B cell (primary cell): ENCODE data around the gene LCE3A. TPM values are rescaled to one million over a fixed set of nuclear protein-coding genes. Genes with fewer than 3 reads are reported as not detected.

Experiments
- ATAC-seq: fragments of 200-7000 bp; cut with Tn5 transposase; one replicate; pipeline ENCODE4 v1.10.0; 2021; ENCODE audit warnings: low read depth, mild to moderate bottlenecking, moderate number of reproducible peaks, moderate library complexity
- CTCF ChIA-PET: fragments of 350-600 bp; sonication (Branson Sonifier 250); formaldehyde crosslinking; loops from one replicate; lab custom pipeline; 2021; ENCODE audit warnings: antibody characterized with exemption, inconsistent platforms; lab: Charles Lee
- POLR2A ChIA-PET: fragments of 350-600 bp; sonication (Branson Sonifier 250); formaldehyde crosslinking; loops from one replicate; lab custom pipeline; 2021; ENCODE audit warnings: antibody characterized with exemption; lab: Charles Lee
- DNase-seq: peaks from one replicate; pipeline ENCODE4 v3.0.0; 2013
- H2AFZ ChIP-seq: 2 replicates; pipeline ENCODE4 v1.6.1; 2012; ENCODE audit warnings: mild to moderate bottlenecking, low read depth, low read length; ENCODE audit not compliant: insufficient read depth, poor library complexity, severe bottlenecking
- H3K27ac ChIP-seq, 2 donors: 1 replicate in 1 of 2; 2 replicates in 1 of 2; pipeline ENCODE4 v1.5.1; 2012 to 2013; ENCODE audit warnings: low read length in 2 of 2, mild to moderate bottlenecking in 2 of 2, moderate library complexity in 1 of 2
- H3K27me3 ChIP-seq, 4 experiments: fragments of 200-600 bp in 1 of 4; sonication (generic) in 1 of 4; replicated peaks in 1 of 4; 1 replicate in 2 of 4; 2 replicates in 2 of 4; pipeline versions ENCODE4 v1.6.1 to v1.7.0; 2013 to 2016; ENCODE audit warnings: low read length in 3 of 4, mild to moderate bottlenecking in 2 of 4, mixed read lengths in 1 of 4, moderate library complexity in 1 of 4; ENCODE audit not compliant: insufficient read depth in 4 of 4, control insufficient read depth in 3 of 4; ENCODE audit errors: control extremely low read depth in 1 of 4
- H3K36me3 ChIP-seq, 2 experiments: replicated peaks in 1 of 2; 1 replicate in 1 of 2; 2 replicates in 1 of 2; pipeline versions ENCODE4 v1.6.1 to v1.7.1; 2013; ENCODE audit warnings: low read length in 1 of 2; ENCODE audit not compliant: insufficient read depth in 2 of 2, control insufficient read depth in 1 of 2; ENCODE audit errors: control extremely low read depth in 1 of 2, extremely low read depth in 1 of 2
- H3K4me1 ChIP-seq, 2 donors: fragments of 200-600 bp in 1 of 2; sonication (generic) in 1 of 2; 1 replicate in 1 of 2; 2 replicates in 1 of 2; pipeline versions ENCODE4 v1.5.1 to v1.6.1; 2013 to 2017; ENCODE audit warnings: low read length in 2 of 2; ENCODE audit not compliant: control insufficient read depth in 2 of 2, insufficient read depth in 2 of 2
- H3K4me2 ChIP-seq: replicated peaks from 2 replicates; pipeline ENCODE3; 2012; ENCODE audit warnings: mild to moderate bottlenecking, low read depth, low read length; ENCODE audit not compliant: poor library complexity, severe bottlenecking
- H3K4me3 ChIP-seq, 5 experiments: fragments of 200-600 bp in 1 of 5; sonication (generic) in 1 of 5; 1 replicate in 3 of 5; 2 replicates in 2 of 5; pipeline versions ENCODE4 v1.5.1 to v1.7.0; 2011 to 2016; ENCODE audit warnings: low read length in 4 of 5, mild to moderate bottlenecking in 4 of 5, low read depth in 2 of 5, control low read depth in 1 of 5, moderate library complexity in 1 of 5; ENCODE audit not compliant: insufficient read depth in 1 of 5; ENCODE audit errors: control extremely low read depth in 1 of 5, extremely low read depth in 1 of 5
- H3K79me2 ChIP-seq: fragments of 200-600 bp; sonication (generic); one replicate; pipeline ENCODE4 v1.6.0; 2016; ENCODE audit warnings: low read length; ENCODE audit not compliant: control insufficient read depth, insufficient read depth
- H3K9ac ChIP-seq: fragments of 200-600 bp; sonication (generic); 2 replicates; pipeline ENCODE4 v1.6.1; 2017; ENCODE audit warnings: mild to moderate bottlenecking, low read length, moderate library complexity
- H3K9me3 ChIP-seq, 3 donors: one replicate each; pipeline versions ENCODE4 v1.6.1 to v1.7.1; 2013; ENCODE audit warnings: low read length in 2 of 3; ENCODE audit not compliant: control insufficient read depth in 2 of 3, insufficient read depth in 1 of 3; ENCODE audit errors: control extremely low read depth in 1 of 3
- H4K20me1 ChIP-seq: 2 replicates; pipeline ENCODE4 v1.6.0; 2012; ENCODE audit warnings: mild to moderate bottlenecking, low read length; ENCODE audit not compliant: insufficient read depth, control insufficient read depth, poor library complexity, severe bottlenecking
- H3K27ac Mint-ChIP-seq: one replicate; pipeline ENCODE4 v1.8.0; 2021; ENCODE audit warnings: mixed read lengths
- H3K27me3 Mint-ChIP-seq: one replicate; pipeline ENCODE4 v1.8.0; 2021; ENCODE audit warnings: mixed read lengths
- H3K4me1 Mint-ChIP-seq: one replicate; pipeline ENCODE4 v1.8.0; 2021; ENCODE audit warnings: mixed read lengths
- H3K4me3 Mint-ChIP-seq: one replicate; pipeline ENCODE4 v1.8.0; 2021; ENCODE audit warnings: mixed read lengths
- H3K9me3 Mint-ChIP-seq: one replicate; pipeline ENCODE4 v1.8.0; 2022; ENCODE audit warnings: mixed read lengths; ENCODE audit not compliant: insufficient read depth
- EZH2 ChIP-seq: IDR thresholded peaks from 2 replicates; pipeline ENCODE4 v1.6.1; 2012; ENCODE audit warnings: borderline replicate concordance, low read depth, mild to moderate bottlenecking, moderate library complexity, low read length; ENCODE audit not compliant: insufficient read depth, poor library complexity, severe bottlenecking
- WGBS: methylation state at CpG from one replicate; pipeline ENCODE4 v1.1.5; 2013; ENCODE audit warnings: missing lambda C conversion rate; ENCODE audit not compliant: insufficient coverage; 5-methylcytosine and 5-hydroxymethylcytosine counted together
- intact Hi-C: fragments of 100-400 bp; cut with micrococcal nuclease; formaldehyde crosslinking; loops from one replicate; pipeline ENCODE4 v1.10.0; 2022
- polyA plus RNA-seq: library from polyadenylated mRNA; depleted of rRNA; stranded (reverse); fragments of >200 nt; gene quantifications from 2 replicates; pipeline ENCODE4 v1.2.3, GENCODE V29; 2012
- total RNA-seq, 2 donors: library from RNA; stranded (reverse); fragments of 120-200 nt in 1 of 2; gene quantifications; 1 replicate in 1 of 2; 2 replicates in 1 of 2; pipeline versions ENCODE4 v1.2.3 to v1.2.4, GENCODE V29; 2013 to 2022
- TF ChIP-seq, protein P1 (sequence below): fragments of 200-600 bp; IDR thresholded peaks from one replicate; pipeline ENCODE4 v1.8.0; 2022; ENCODE audit warnings: antibody characterized with exemption, mild to moderate bottlenecking

The LCE3A gene
- total and polyA plus RNA-seq, 2 donors (not counting 1 experiment from before 2014, with no cell fraction given), result not detected

DNA sequence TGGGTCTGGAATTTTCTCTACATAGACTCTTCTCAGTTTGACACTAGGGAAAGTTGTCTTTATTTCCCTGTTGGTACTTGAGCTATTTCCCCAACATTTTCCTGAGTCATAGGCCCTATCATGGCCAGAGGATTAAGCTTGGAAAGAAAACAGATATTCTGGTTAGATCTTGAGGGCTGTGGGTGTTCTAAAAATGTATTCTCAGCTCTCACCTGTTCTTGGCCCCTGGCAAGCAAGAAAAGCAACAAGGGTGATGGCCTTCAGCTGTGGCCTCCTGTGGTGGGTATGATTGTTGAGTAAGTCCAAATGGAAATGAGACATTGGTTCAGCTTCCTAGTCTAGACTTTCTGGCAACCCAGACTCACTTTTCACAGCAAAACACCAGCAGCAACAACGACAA is 17.4 kb upstream of the LCE3A start:
- H4K20me1 ChIP-seq, result no peaks in the 10 kb centered on the region
- H3K36me3 ChIP-seq, result no peaks in the 10 kb centered on the region
- no peaks in the 10 kb centered on the region for H3K27me3 ChIP-seq
- H3K27ac ChIP-seq, result no peak overlapping the region
- H3K79me2 ChIP-seq, result no peaks in the 10 kb centered on the region
- H3K4me3 Mint-ChIP-seq, result no peak overlapping the region
- H3K27ac Mint-ChIP-seq, result no peak overlapping the region
- TF ChIP-seq, protein P1, sequence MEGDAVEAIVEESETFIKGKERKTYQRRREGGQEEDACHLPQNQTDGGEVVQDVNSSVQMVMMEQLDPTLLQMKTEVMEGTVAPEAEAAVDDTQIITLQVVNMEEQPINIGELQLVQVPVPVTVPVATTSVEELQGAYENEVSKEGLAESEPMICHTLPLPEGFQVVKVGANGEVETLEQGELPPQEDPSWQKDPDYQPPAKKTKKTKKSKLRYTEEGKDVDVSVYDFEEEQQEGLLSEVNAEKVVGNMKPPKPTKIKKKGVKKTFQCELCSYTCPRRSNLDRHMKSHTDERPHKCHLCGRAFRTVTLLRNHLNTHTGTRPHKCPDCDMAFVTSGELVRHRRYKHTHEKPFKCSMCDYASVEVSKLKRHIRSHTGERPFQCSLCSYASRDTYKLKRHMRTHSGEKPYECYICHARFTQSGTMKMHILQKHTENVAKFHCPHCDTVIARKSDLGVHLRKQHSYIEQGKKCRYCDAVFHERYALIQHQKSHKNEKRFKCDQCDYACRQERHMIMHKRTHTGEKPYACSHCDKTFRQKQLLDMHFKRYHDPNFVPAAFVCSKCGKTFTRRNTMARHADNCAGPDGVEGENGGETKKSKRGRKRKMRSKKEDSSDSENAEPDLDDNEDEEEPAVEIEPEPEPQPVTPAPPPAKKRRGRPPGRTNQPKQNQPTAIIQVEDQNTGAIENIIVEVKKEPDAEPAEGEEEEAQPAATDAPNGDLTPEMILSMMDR, result no peak
- TF ChIP-seq EZH2, result no peak
- intact Hi-C loops, result no loop called here
- ChIA-PET CTCF (interaction anchor here (1.7 kb wide), 1 partner anchor 12 kb away, joined by 3 read pairs; no protein-coding TSS in a partner anchor), POLR2A (no interaction called here)
- no peaks in the 10 kb centered on the region for H3K4me1 ChIP-seq
- H3K4me2 ChIP-seq, result no peak overlapping the region
- WGBS, result no CpG with 5 or more reads among the region's 1 CpG
- peaks cover under 1% of the 10 kb centered on the region for H3K9me3 Mint-ChIP-seq
- ATAC-seq (no peak), DNase-seq (no peak)
- H2AFZ ChIP-seq, result no peak overlapping the region
- no peak overlapping the region for H3K4me3 ChIP-seq
- H3K4me1 Mint-ChIP-seq, result no peaks in the 10 kb centered on the region
- H3K27me3 Mint-ChIP-seq, result peaks cover 23% of the 10 kb centered on the region
- no peak overlapping the region for H3K9ac ChIP-seq
- H3K9me3 ChIP-seq, result no peaks in the 10 kb centered on the region

DNA sequence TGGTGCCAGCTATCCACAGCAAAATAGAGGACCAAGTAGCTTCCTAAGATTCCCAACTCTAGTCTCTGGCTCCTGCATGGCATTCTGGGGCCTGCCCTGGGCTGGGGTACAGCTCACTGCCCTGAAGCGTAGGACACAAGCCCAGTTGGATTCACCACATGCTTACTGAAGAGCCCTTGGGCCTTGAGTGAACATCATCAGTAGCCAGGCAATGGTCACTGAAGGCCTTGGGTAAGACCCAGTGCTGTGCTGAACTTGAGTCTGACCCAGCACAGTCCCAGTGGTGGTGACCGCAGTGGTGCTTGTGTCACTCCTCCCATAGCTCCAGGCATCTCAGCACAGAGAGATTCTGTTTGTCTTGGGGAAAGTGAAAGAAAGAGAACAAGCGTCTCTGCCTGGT is 7.7 kb upstream of the LCE3A start:
- POLR2A ChIA-PET, result no interaction called here
- TF ChIP-seq, protein P1, result no peak
- no peak for TF ChIP-seq EZH2
- H3K4me3 ChIP-seq, result no peak overlapping the region
- no peak for DNase-seq
- H3K27ac Mint-ChIP-seq, result no peak overlapping the region
- CTCF ChIA-PET, result interaction anchor here (0.9 kb wide), 1 partner anchor 9 kb away, joined by 3 read pairs; no protein-coding TSS in a partner anchor
- H3K4me1 ChIP-seq, result no peaks in the 10 kb centered on the region
- no peaks in the 10 kb centered on the region for H3K4me1 Mint-ChIP-seq
- H3K36me3 ChIP-seq, result no peaks in the 10 kb centered on the region
- peaks cover 4% of the 10 kb centered on the region for H3K9me3 Mint-ChIP-seq
- ATAC-seq, result no peak
- H3K27me3 Mint-ChIP-seq, result peaks cover 45% of the 10 kb centered on the region
- H3K27ac ChIP-seq, result no peak overlapping the region
- no peak overlapping the region for H3K4me2 ChIP-seq
- H3K9me3 ChIP-seq, result peaks cover 0 to 7% (median 0%) of the 10 kb centered on the region in 3 donors
- intact Hi-C loops, result no loop called here
- no peak overlapping the region for H2AFZ ChIP-seq
- WGBS, result 94% methylated on average over 2 of the region's 3 CpGs
- H4K20me1 ChIP-seq, result no peaks in the 10 kb centered on the region
- no peak overlapping the region for H3K9ac ChIP-seq
- H3K4me3 Mint-ChIP-seq, result no peak overlapping the region
- H3K79me2 ChIP-seq, result no peaks in the 10 kb centered on the region
- peaks cover 0 to 9% (median 0%) of the 10 kb centered on the region in 4 experiments for H3K27me3 ChIP-seq
